HepG2 (cell line): Measurements from ENCODE around the gene RCOR3. TPM values are rescaled to one million over a fixed set of nuclear protein-coding genes. Genes with fewer than 3 reads are reported as not detected.

Experiments used
- ATAC-seq: fragments of 200-7000 bp; cut with Tn5 transposase; 3 replicates; pipeline ENCODE4 v1.9.1; 2020; ENCODE audit warnings: mild to moderate bottlenecking, moderate library complexity
- BruUV-seq: library from RNA; stranded (reverse); fragments of 400-500 nt; replicated peaks from 2 replicates; lab custom pipeline; 2021; lab: Mats Ljungman, UMichigan
- CTCF ChIA-PET: fragments of 300-600 bp; formaldehyde crosslinking; extraction: SDS; loops from one replicate; lab custom pipeline; 2021; ENCODE audit warnings: low total read pairs, inconsistent platforms, low intra/inter-chr PET ratio; lab: Yijun Ruan, JAX
- POLR2A ChIA-PET: fragments of 350-600 bp; sonication (Branson Sonifier 250); formaldehyde crosslinking; loops from one replicate; lab custom pipeline; 2020; ENCODE audit warnings: antibody characterized with exemption, inconsistent platforms; lab: Yijun Ruan, JAX
- DNase-seq: peaks from one replicate; pipeline ENCODE4 v3.0.0-alpha.2; 2015; ENCODE audit warnings: low spot score
- FAIRE-seq: peaks from 3 replicates; lab custom pipeline; 2011; peaks lifted over from hg19 to GRCh38; lab: Jason Lieb, UNC
- H2AFZ ChIP-seq: one replicate; pipeline ENCODE4 v1.6.1; 2011; ENCODE audit warnings: low read length, inconsistent platforms
- H3K27ac ChIP-seq: fragments of 300-600 bp; 3 replicates; pipeline ENCODE4 v1.8.0; 2011; ENCODE audit warnings: mixed run types, mild to moderate bottlenecking, mixed read lengths, low read length, inconsistent platforms; ENCODE audit not compliant: insufficient read depth; ENCODE audit errors: extremely low read length
- H3K27me3 ChIP-seq, 2 experiments: fragments of 200-600 bp in 1 of 2; 2 replicates in 1 of 2; 3 replicates in 1 of 2; pipeline versions ENCODE4 v1.6.0 to v1.8.0; 2011; ENCODE audit warnings: low read length in 2 of 2, mild to moderate bottlenecking in 2 of 2, moderate library complexity in 2 of 2, inconsistent platforms in 1 of 2; ENCODE audit not compliant: insufficient read depth in 2 of 2, control insufficient read depth in 1 of 2
- H3K36me3 ChIP-seq, 2 experiments: fragments of 200-600 bp in 1 of 2; replicated peaks in 1 of 2; 2 replicates in 1 of 2; 3 replicates in 1 of 2; pipeline versions ENCODE4 v1.5.1 to v1.8.0; 2011; ENCODE audit warnings: low read length in 2 of 2, inconsistent platforms in 1 of 2; ENCODE audit not compliant: insufficient read depth in 2 of 2, control insufficient read depth in 1 of 2
- H3K4me1 ChIP-seq: 2 replicates; pipeline ENCODE4 v1.5.1; 2012; ENCODE audit warnings: low read length, inconsistent platforms; ENCODE audit not compliant: insufficient read depth
- H3K4me2 ChIP-seq: 2 replicates; pipeline ENCODE4 v1.6.0; 2011; ENCODE audit warnings: low read depth, low read length, inconsistent platforms
- H3K4me3 ChIP-seq, 3 experiments: fragments of 200-600 bp in 1 of 3; sonication (generic), shearing (Covaris generic) in 1 of 3; replicated peaks in 1 of 3; 2 replicates each; pipeline ENCODE4 v1.5.1; 2011 to 2016; ENCODE audit warnings: low read length in 3 of 3, inconsistent platforms in 2 of 3, low read depth in 2 of 3, mild to moderate bottlenecking in 2 of 3, control low read depth in 1 of 3, mixed read lengths in 1 of 3; ENCODE audit not compliant: insufficient read depth in 1 of 3
- H3K79me2 ChIP-seq: one replicate; pipeline ENCODE4 v1.6.1; 2011; ENCODE audit warnings: low read length, inconsistent platforms; ENCODE audit not compliant: insufficient read depth
- H3K9ac ChIP-seq: 2 replicates; pipeline ENCODE4 v1.6.0; 2011; ENCODE audit warnings: mild to moderate bottlenecking, low read depth, low read length, inconsistent platforms; ENCODE audit not compliant: insufficient read depth
- H3K9me3 ChIP-seq: 2 replicates; pipeline ENCODE4 v1.5.1; 2012; ENCODE audit warnings: mild to moderate bottlenecking, low read length
- H4K20me1 ChIP-seq: 2 replicates; pipeline ENCODE4 v1.6.0; 2011; ENCODE audit warnings: inconsistent platforms, mild to moderate bottlenecking, low read length, moderate library complexity; ENCODE audit not compliant: insufficient read depth
- DR1 ChIP-seq: sonication (generic); formaldehyde crosslinking; IDR thresholded peaks from 2 replicates; pipeline ENCODE4 v1.8.0; 2021; ENCODE audit warnings: mild to moderate bottlenecking, missing genetic modification reagents, inconsistent platforms
- HOXA3 ChIP-seq: sonication (generic); formaldehyde crosslinking; IDR thresholded peaks from 2 replicates; pipeline ENCODE4 v1.5.0; 2020; ENCODE audit warnings: missing genetic modification reagents
- KAT8 ChIP-seq: IDR thresholded peaks from 2 replicates; pipeline ENCODE4 v1.6.1; 2016; ENCODE audit warnings: missing genetic modification reagents, missing compliant biosample characterization
- MAFK ChIP-seq, 2 experiments: IDR thresholded peaks in 1 of 2; conservative IDR thresholded peaks in 1 of 2; 2 replicates each; pipeline ENCODE4 v1.6.1; 2011; ENCODE audit warnings: improper control_type of control experiment in 2 of 2, low read length in 2 of 2
- MIER2 ChIP-seq: IDR thresholded peaks from 2 replicates; pipeline ENCODE4 v1.6.1; 2016; ENCODE audit warnings: missing biosample characterization, missing genetic modification reagents
- RAD21 ChIP-seq: fragments of 450-650 bp; formaldehyde crosslinking; IDR thresholded peaks from 2 replicates; pipeline ENCODE4 v1.5.0; 2020; ENCODE audit warnings: mild to moderate bottlenecking
- RFX3 ChIP-seq: IDR thresholded peaks from 2 replicates; pipeline ENCODE4 v1.6.1; 2016; ENCODE audit warnings: missing biosample characterization, missing genetic modification reagents
- TAF1 ChIP-seq: sonication (generic); formaldehyde crosslinking; IDR thresholded peaks from 2 replicates; pipeline ENCODE4 v1.4.0; 2020; ENCODE audit warnings: missing genetic modification reagents
- TBP ChIP-seq: sonication (generic); formaldehyde crosslinking; IDR thresholded peaks from 2 replicates; pipeline ENCODE4 v1.5.0; 2020; ENCODE audit warnings: missing genetic modification reagents
- TOE1 ChIP-seq: sonication (generic); formaldehyde crosslinking; IDR thresholded peaks from 2 replicates; pipeline ENCODE4 v1.4.0; 2020; ENCODE audit warnings: mild to moderate bottlenecking, missing genetic modification reagents
- XBP1 ChIP-seq: sonication (generic); formaldehyde crosslinking; IDR thresholded peaks from 2 replicates; pipeline ENCODE4 v1.5.0; 2020; ENCODE audit warnings: missing genetic modification reagents
- ZFAT ChIP-seq: sonication (generic); formaldehyde crosslinking; conservative IDR thresholded peaks from 2 replicates; pipeline ENCODE4 v1.8.1; 2023; ENCODE audit warnings: missing genetic modification reagents, inconsistent platforms
- ZFY ChIP-seq: sonication (generic); formaldehyde crosslinking; IDR thresholded peaks from 2 replicates; pipeline ENCODE4 v1.4.0; 2020; ENCODE audit warnings: missing genetic modification reagents
- ZIK1 ChIP-seq: sonication (generic); formaldehyde crosslinking; IDR thresholded peaks from 2 replicates; pipeline ENCODE4 v1.5.0; 2020; ENCODE audit warnings: mild to moderate bottlenecking, low read depth, missing genetic modification reagents, borderline replicate concordance
- ZNF143 ChIP-seq: sonication (generic); formaldehyde crosslinking; IDR thresholded peaks from 2 replicates; pipeline ENCODE4 v1.4.0; 2020; ENCODE audit warnings: missing genetic modification reagents
- ZNF558 ChIP-seq: sonication (generic); formaldehyde crosslinking; IDR thresholded peaks from 2 replicates; pipeline ENCODE4 v1.9.0; 2022; ENCODE audit warnings: mild to moderate bottlenecking, missing genetic modification reagents, borderline replicate concordance
- ZNF780A ChIP-seq: sonication (generic); formaldehyde crosslinking; IDR thresholded peaks from 2 replicates; pipeline ENCODE4 v1.8.0; 2022; ENCODE audit warnings: mild to moderate bottlenecking, missing genetic modification reagents, moderate library complexity
- WGBS: methylation state at CpG from one replicate; pipeline ENCODE4 v1.1.6; 2017; ENCODE audit warnings: low lambda C conversion rate; 5-methylcytosine and 5-hydroxymethylcytosine counted together
- in situ Hi-C: cut with HindIII; loops from 2 replicates; pipeline ENCODE4 v1.10.0; 2017; ENCODE audit warnings: low pct_unique_long_range_greater_than_20kb; ENCODE audit not compliant: extremely low pct_ligation_motif_present
- intact Hi-C: fragments of 100-400 bp; cut with micrococcal nuclease; formaldehyde crosslinking; loops from one replicate; pipeline ENCODE4 v1.10.0; 2022; ENCODE audit not compliant: unreplicated experiment
- polyA plus RNA-seq, 8 experiments: library from polyadenylated mRNA; depleted of rRNA in 3 of 8; stranded (reverse) in 7 of 8; unstranded in 1 of 8; fragments of >200 nt; fragmentation: Illumina TruSeq in 4 of 8; extraction: Trizol in 4 of 8; gene quantifications; 2 replicates each; pipeline versions ENCODE4 v1.2.1 to v1.2.3, GENCODE V29; 2011 to 2016; ENCODE audit warnings: low read depth in 4 of 8, missing spikeins in 1 of 8, mixed read lengths in 1 of 8; ENCODE audit not compliant: insufficient read depth in 1 of 8
- total RNA-seq, 5 experiments: library from RNA; depleted of rRNA; stranded (reverse); fragments of >200 nt; fragmentation: Illumina TruSeq; extraction: Trizol; gene quantifications; 2 replicates each; pipeline ENCODE4 v1.2.3, GENCODE V29; 2016; ENCODE audit warnings: low read depth in 1 of 5
- TF ChIP-seq, protein P1 (sequence below): IDR thresholded peaks from 2 replicates; pipeline ENCODE4 v1.6.1; 2018; ENCODE audit warnings: missing genetic modification reagents
- TF ChIP-seq, protein P2 (sequence below): IDR thresholded peaks from 2 replicates; pipeline ENCODE4 v1.6.1; 2016; ENCODE audit warnings: low read depth, control low read depth
- TF ChIP-seq, protein P3 (sequence below): sonication (generic); formaldehyde crosslinking; IDR thresholded peaks from 2 replicates; pipeline ENCODE4 v1.8.1; 2023; ENCODE audit warnings: mild to moderate bottlenecking, missing genetic modification reagents

Gene RCOR3
- total and polyA plus RNA-seq, 2 of the 13 experiments (the other 11 are each of a cell fraction or from before 2014, with no cell fraction given) = 16.8 to 31.6 TPM

DNA sequence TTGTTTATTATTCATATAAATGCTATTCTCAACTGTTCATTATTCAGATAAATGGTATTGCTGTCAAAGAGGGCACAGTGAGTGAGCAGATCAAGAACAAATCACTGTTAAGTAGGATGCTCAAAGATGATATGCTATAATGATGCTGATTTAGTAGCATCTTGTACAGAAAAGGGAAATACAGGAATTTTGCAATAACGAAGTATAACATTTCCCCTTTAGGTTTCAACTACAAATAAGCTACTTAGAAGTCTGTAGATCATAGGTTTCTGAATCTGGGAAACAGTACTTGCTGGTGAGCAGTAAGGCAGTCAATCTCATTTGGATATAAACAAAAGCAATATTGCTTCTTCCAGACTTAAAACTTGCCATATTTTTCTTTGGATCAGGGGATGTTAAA, 27.3 kb upstream of the RCOR3 start:
- no peak for ATAC-seq
- no peaks in the 10 kb centered on the region for H3K27me3 ChIP-seq

GRCh38 chr1:211236633-211237320, 22.4 kb upstream of the RCOR3 start:
- Histone ChIP-seq H2AFZ (no peak overlapping the region), H3K4me2 (no peak overlapping the region), H4K20me1 (no peaks in the 10 kb centered on the region), H3K36me3 (no peaks in the 10 kb centered on the region), H3K79me2 (no peaks in the 10 kb centered on the region), H3K27ac (no peak overlapping the region), H3K4me3 (no peak overlapping the region), H3K9me3 (no peaks in the 10 kb centered on the region), H3K4me1 (no peaks in the 10 kb centered on the region), H3K9ac (no peak overlapping the region), H3K27me3 (no peaks in the 10 kb centered on the region)
- intact Hi-C loops (no loop called here), in situ Hi-C loops (no loop called here)
- CTCF ChIA-PET = no interaction called here
- FAIRE-seq (no peak), ATAC-seq (no peak), DNase-seq (no peak)
- BruUV-seq = no TSS peak
- POLR2A ChIA-PET = no interaction called here
- WGBS = 7% methylated on average over 6 of the region's 6 CpGs
- TF ChIP-seq ZNF558 (CRISPR knock-in tag) (no peak), XBP1 (CRISPR knock-in tag) (no peak), ZNF780A (CRISPR knock-in tag) (no peak), RFX3 (CRISPR knock-in tag) (no peak), KAT8 (CRISPR knock-in tag) (no peak), ZIK1 (CRISPR knock-in tag) (no peak), ZNF143 (CRISPR knock-in tag) (no peak), RAD21 (CRISPR knock-in tag) (no peak), HOXA3 (CRISPR knock-in tag) (no peak), TAF1 (CRISPR knock-in tag) (no peak), DR1 (CRISPR knock-in tag) (no peak), TBP (CRISPR knock-in tag) (no peak), TOE1 (CRISPR knock-in tag) (no peak), ZFY (CRISPR knock-in tag) (no peak)
- TF ChIP-seq, protein P1, sequence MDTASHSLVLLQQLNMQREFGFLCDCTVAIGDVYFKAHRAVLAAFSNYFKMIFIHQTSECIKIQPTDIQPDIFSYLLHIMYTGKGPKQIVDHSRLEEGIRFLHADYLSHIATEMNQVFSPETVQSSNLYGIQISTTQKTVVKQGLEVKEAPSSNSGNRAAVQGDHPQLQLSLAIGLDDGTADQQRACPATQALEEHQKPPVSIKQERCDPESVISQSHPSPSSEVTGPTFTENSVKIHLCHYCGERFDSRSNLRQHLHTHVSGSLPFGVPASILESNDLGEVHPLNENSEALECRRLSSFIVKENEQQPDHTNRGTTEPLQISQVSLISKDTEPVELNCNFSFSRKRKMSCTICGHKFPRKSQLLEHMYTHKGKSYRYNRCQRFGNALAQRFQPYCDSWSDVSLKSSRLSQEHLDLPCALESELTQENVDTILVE = no peak
- TF ChIP-seq, protein P2, sequence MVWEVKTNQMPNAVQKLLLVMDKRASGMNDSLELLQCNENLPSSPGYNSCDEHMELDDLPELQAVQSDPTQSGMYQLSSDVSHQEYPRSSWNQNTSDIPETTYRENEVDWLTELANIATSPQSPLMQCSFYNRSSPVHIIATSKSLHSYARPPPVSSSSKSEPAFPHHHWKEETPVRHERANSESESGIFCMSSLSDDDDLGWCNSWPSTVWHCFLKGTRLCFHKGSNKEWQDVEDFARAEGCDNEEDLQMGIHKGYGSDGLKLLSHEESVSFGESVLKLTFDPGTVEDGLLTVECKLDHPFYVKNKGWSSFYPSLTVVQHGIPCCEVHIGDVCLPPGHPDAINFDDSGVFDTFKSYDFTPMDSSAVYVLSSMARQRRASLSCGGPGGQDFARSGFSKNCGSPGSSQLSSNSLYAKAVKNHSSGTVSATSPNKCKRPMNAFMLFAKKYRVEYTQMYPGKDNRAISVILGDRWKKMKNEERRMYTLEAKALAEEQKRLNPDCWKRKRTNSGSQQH = no peak
- TF ChIP-seq, protein P3, sequence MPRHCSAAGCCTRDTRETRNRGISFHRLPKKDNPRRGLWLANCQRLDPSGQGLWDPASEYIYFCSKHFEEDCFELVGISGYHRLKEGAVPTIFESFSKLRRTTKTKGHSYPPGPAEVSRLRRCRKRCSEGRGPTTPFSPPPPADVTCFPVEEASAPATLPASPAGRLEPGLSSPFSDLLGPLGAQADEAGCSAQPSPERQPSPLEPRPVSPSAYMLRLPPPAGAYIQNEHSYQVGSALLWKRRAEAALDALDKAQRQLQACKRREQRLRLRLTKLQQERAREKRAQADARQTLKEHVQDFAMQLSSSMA (CRISPR knock-in tag) = no peak

More for the DNA sequence above, 27.3 kb upstream of the RCOR3 start:
- 0% methylated on average over 1 of the region's 1 CpG for WGBS
- Histone ChIP-seq H3K4me2 (no peak overlapping the region), H3K79me2 (no peaks in the 10 kb centered on the region), H3K27ac (no peak overlapping the region), H3K4me1 (no peaks in the 10 kb centered on the region), H4K20me1 (no peaks in the 10 kb centered on the region), H3K9me3 (no peaks in the 10 kb centered on the region), H3K9ac (no peak overlapping the region), H2AFZ (no peak overlapping the region), H3K36me3 (no peaks in the 10 kb centered on the region), H3K4me3 (no peak overlapping the region)
- TF ChIP-seq MAFK (conservative IDR thresholded peaks at IDR 0.05 in 1 of 2, IDR thresholded peaks at IDR 0.05 in 1 of 2; ENCODE audit: low read length in 2 of 2) (no peak), MIER2 (no peak), ZFAT (no peak)
- DNase-seq = no peak
- no TSS peak for BruUV-seq
- in situ Hi-C loops (no loop called here), intact Hi-C loops (no loop called here)
- ChIA-PET CTCF (no interaction called here), POLR2A (no interaction called here)
- FAIRE-seq = no peak
